ENCODE data around the gene RNF7.
"Not testable (repeated sequence)": the region's sequence is repeated elsewhere in the genome, so short reads cannot be mapped to it uniquely, and the experiment has no call there.

The RNF7 gene

DNA sequence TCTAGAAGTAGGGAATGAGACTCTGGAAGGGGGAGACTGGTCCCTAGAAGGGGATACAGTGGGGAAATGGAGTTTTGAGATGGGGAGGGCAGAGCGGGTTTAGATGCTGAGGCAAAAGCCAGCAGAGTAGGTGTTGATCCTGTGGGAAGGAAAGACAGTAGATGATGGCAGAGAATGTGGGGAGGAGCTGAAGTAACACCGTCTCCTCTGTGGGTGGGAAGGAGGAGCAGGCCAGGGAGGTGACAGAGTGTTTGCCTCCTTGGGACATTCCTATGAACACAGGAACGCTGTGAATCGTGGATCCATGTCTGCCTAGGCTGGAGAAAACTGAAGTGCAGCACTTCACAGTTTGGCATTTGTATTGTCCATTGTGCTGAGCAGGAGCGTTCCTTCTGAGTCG is 45.5 kb downstream of the RNF7 start:
- no peak for DNase-seq

DNA sequence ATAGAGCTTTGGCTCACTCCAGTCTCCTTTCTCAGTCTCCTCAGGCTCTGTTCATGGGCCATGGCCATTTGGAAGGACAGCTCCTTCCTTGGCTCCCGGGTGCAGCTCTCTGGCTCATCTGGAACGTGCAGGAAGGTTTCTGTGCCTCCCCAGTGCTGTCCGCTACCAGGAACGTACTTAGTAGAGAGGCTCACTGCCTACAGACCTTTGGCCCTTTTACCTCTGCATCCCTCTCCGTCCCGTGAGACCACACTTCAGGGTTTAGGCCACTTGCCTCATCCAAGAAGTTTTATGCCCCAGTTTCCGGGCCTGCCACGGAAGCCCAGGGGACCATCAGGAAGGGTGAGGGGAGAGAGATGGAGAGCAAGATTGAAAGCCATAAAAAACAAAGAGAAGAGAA is 46.0 kb downstream of the RNF7 start:
- no peak for DNase-seq

DNA sequence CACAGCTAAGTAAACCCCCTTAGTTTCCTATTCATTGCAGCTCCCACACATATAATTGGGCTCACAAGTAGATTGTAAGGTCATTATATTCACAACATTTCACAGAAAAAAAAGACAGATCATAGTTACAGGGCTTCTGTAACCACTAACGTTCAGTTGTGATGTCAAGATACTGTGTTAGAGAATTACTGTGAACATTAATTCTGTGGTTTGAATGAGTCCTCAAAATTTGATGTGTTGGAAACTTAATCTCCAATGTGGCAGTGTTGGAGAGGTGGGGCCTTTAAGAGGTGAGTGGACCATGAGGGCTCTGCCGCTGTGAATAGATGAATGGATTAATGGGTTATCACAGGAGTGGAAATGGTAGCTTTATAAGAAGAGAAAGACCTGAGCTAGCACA is 46.4 kb downstream of the RNF7 start:
- no peak for DNase-seq

DNA sequence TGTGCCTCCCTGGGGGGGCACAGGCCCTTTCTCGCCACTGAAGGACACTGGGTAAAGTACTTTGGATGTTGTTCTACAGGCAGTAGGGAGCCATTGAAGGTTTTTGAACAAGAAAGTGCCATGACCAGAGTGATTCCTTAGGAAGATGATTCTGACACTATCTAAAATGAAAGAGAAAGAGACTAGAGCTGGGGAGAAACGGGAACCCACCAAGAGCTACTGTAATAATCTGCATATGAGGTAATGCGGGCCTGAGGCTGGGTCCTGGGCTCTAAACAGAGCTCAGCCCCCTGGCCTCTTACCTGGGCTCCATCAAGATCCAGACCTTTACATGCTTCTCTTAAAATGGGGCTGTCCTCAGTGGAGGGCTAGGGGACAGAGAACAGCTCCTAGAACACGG is 50.1 kb downstream of the RNF7 start:
- no peak for DNase-seq

DNA sequence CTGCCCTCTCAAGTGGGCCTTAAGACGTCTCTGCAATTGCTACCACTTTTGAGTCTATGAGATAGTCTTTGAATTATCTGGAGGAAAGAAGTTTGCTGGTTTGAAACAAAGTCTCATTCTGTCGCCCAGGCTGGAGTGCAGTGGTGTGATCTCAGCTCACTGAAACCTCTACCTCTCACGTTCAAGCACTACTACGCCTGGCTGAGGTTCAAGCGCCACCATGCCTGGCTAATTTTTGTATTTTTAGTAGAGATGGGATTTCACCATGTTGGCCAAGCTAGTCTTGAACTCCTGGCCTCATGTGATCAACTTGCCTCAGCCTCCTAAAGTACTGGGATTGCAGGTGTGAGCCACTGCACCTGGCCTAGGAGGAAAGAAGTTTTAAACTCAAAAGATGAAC is 50.7 kb downstream of the RNF7 start:
- not testable (repeated sequence) for DNase-seq

DNA sequence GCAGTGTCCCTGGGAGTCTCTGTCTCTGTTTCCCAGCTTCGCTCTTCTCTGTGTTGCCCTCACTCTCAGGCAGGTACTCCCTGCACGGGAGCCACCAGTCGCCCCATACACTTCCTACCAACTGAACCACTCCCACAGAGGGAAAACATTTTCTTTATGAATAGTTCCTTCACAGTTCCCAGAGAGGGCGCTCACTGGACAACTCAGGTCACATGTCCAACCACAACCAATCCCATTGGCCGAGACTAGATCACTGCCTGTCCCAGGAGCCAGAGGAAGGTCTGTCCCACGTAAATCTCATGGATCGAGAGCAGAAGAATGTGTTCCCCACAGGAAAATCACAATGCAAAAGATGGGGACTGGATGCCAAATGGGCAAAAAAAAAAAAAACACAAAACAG is 51.2 kb downstream of the RNF7 start:
- no peak for DNase-seq

DNA sequence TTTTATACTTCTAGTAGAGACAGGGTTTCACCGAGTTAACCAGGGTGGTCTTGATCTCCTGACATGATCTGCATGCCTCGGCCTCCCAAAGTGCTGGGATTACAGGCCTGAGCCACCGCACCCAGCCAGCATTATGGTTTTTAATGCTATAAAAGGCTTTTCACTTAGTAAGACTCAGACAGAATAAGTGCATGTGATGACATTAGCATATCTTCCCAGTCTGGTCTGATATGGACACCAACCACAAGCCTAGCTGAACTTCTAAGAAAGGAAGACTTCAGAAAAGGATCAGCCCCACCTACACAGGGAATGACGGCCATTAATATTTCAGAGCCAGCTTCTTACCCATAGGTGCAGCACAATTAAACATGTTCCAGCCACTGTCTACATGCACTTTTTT is 52.1 kb downstream of the RNF7 start:
- no peak for DNase-seq

DNA sequence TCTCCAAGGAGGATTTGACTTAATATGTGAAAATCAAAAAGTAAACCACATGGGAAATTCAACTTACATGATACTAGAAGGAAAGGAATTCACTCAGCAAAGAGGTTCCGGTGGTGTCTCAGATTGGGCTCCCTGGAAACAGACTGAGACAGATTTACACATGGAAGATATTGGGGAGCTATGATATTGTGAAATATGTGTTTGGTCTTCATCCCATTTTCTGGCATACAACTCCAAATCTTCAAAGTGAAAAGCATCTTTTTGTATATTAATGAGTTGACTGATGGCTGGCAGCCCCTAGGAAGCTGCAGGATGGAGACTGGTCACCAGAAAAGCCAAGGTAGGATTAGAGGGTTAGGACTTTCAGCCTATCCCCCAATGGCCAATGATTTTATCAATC is 54.4 kb downstream of the RNF7 start:
- no peak for DNase-seq

DNA sequence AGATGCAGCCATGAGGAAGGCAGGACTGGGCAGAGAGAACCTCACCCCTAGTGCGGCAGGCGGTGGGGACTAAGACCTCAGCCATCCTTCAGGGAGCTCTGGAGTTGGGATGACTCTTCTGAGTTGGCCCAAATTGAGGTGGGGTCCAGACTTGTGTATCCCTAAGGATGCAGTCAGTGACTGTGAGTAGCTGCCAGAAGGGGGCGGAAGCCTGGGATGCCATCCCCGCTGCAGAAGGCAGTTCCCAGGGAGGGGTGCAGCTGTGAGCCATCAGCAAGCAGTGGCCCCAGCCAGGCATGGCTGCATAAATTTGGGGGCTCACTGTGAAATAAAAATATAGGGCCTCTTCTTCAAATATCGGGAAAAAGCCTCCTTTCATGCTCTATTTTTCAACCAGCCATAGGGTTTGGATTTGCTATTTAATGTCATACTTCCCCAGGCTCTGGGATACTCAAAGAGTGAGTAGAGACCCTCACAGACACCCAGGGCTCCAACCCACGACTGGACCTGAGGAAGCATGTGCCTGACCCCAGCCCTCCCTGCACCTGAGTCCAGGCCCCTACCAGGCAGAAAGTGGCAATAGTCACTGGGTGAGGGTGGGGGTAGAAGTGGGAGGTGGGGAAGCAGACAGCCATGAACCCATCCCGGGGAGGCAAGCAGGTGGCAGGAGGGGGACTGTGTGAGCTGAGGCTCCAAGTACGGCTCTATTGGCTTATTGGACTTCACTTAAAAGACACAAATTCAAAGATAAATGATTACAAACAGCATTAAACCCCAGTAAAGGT is 55.6 kb downstream of the RNF7 start:
- DNase-seq, result no peak

DNA sequence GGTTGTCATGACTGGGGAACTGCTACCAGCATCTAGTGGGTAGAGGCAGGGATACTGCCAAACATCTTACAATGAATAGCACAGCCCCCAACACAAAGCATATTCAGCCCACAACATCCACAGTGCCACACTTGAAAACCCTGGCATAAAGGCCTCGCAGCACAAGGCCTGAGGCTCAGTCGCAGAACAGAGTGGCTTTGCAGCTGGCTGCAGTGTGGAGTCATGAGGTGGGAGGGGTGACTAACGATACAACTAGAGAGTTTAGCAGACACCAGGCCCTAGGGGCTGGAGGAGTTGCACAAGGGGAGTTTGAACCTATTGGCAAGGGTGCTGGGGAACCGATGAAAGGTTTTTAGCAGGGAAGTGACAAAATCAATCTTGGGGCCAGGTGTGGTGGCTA is 57.2 kb downstream of the RNF7 start:
- no peak for DNase-seq

DNA sequence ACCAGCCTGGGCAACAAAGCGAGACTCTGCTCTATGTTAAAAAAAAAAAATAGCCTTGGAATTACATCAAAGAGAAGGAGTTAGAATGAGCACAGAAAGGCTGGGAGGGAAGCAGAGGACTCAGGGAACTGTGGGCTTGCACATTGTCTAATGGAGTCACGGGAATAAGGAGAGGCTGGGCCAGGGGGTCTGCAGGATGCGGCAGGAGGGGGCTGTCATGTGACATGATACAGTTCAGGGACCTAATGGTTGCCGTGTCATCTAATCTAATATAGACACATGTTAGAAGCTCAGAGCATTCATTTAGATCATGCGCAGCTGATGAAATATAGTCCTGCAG is 57.6 kb downstream of the RNF7 start:
- no peak for DNase-seq

DNA sequence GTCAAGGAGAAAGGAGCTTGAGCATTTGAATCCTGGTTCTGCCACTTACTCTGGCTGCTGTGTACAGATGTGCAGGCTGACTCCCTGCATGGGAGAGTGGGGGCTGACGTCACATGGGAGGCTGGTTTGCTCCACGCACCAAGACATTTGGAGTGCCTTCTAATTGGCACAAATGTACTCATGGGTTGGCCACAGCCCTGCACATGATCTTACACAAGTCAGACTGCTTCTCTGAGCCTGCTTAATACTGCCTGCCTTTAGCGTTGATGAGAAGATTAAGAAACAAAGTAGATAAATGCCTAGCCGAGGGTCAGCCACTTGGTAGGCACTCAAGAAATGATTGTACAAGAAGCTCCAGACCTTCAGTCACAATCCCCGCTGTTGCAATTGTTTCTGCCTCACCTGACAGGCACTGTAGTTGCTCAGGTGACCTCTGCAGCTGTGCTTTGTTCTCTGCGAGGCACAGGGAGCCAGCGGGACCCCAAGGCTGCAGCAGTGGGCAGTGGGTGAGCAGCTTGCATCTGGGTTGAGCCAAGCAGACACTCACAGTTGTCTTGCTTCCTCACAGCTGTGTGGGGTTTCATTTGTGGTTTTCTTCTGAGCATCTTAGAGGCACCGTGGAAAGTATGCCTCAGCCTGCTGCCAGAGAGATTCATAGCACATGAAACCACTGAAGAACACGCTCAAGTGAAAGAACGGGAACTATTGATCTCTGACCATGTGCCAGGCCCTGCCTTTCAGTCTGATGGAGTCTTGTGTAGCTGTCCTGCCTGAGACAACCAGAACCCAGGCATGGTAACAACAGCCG is 58.2 kb downstream of the RNF7 start:
- peak; percentile 52 for DNase-seq

Measured in activated CD4-positive, CD25-positive, alpha-beta regulatory T cell treated with anti-CD3 and anti-CD28 coated beads, Interleukin-2, amount 50 U/mL, for 72 hours (primary cell).